Measurements from ENCODE around the gene DNMT3L.
"Not testable (repeated sequence)": the region's sequence is repeated elsewhere in the genome, so short reads cannot be mapped to it uniquely, and the experiment has no call there.

- peak in 2 of 3 experiments; percentile 33 to 57 for TF ChIP-seq CTCF (optimal IDR thresholded peaks at IDR 0.05 in 1 of 3, IDR thresholded peaks at IDR 0.05 in 1 of 3, conservative IDR thresholded peaks at IDR 0.05 in 1 of 3; ENCODE audit: extremely low read depth in 1 of 3, insufficient read depth in 2 of 3, low read length in 3 of 3)
- TF ChIP-seq EZH2 (IDR thresholded peaks at IDR 0.05; ENCODE audit: low read length): not testable (repeated sequence)
Measured at GRCh38 chr21:44302573-44303401, 41.1 kb upstream of the DNMT3L start.
